SJCRH30 (cell line): ENCODE data around the gene RCBTB2. TPM values are rescaled to one million over a fixed set of nuclear protein-coding genes. Genes with fewer than 3 reads are reported as not detected.

Source experiments
- DNase-seq, 2 experiments: peaks; one replicate each; pipeline ENCODE4 v3.0.0-alpha.2; 2015 to 2020
- H3K27ac ChIP-seq: fragments of 250-450 bp; sonication (Bioruptor Pico); 2 replicates; pipeline ENCODE4 v1.5.1; 2020; ENCODE audit warnings: mild to moderate bottlenecking, moderate library complexity
- H3K27me3 ChIP-seq: fragments of 250-450 bp; sonication (Bioruptor Pico); 2 replicates; pipeline ENCODE4 v1.5.1; 2020; ENCODE audit warnings: mild to moderate bottlenecking, moderate library complexity
- H3K36me3 ChIP-seq: fragments of 250-450 bp; sonication (Bioruptor Pico); 2 replicates; pipeline ENCODE4 v1.5.1; 2020; ENCODE audit warnings: mild to moderate bottlenecking, moderate library complexity
- H3K4me1 ChIP-seq: fragments of 250-450 bp; sonication (Bioruptor Pico); 2 replicates; pipeline ENCODE4 v1.5.1; 2020; ENCODE audit warnings: mild to moderate bottlenecking, moderate library complexity
- H3K4me3 ChIP-seq: fragments of 250-450 bp; sonication (Bioruptor Pico); 2 replicates; pipeline ENCODE4 v1.5.1; 2020; ENCODE audit warnings: mild to moderate bottlenecking, moderate library complexity
- H3K9me3 ChIP-seq: fragments of 250-450 bp; sonication (Bioruptor Pico); replicated peaks from 2 replicates; pipeline ENCODE4 v1.5.1; 2020; ENCODE audit warnings: mild to moderate bottlenecking, moderate library complexity
- total RNA-seq: library from RNA; depleted of rRNA; stranded (reverse); fragments of >200 nt; shearing (Covaris generic); gene quantifications from 2 replicates; pipeline ENCODE4 v1.2.3, GENCODE V29; 2014

Gene RCBTB2
- total RNA-seq, 1 experiment from 2014 or later, result 5.1 TPM

DNA sequence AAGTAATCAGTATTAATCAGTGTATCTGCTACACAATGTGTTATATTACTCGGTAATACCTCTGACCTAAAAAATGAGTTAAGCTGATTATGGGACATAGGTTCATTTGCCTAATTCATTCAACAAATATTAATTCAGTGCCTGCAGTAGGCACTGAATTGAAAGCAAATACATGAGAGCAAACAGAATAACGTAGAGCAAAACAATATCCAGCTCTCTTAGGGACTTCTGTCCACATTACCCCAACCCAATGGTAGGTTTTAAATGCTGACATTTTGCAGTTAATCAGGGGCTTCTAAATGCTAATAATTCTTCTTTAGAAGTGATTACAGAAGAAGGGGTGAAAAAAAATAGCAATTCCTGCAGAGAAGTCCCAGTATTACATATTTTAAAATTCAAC, 4.9 kb downstream of the RCBTB2 start:
- Histone ChIP-seq H3K9me3 (no peaks in the 10 kb centered on the region), H3K27me3 (no peaks in the 10 kb centered on the region), H3K4me3 (no peak overlapping the region), H3K36me3 (no peaks in the 10 kb centered on the region), H3K27ac (no peak overlapping the region), H3K4me1 (no peaks in the 10 kb centered on the region)
- no peak for DNase-seq

DNA sequence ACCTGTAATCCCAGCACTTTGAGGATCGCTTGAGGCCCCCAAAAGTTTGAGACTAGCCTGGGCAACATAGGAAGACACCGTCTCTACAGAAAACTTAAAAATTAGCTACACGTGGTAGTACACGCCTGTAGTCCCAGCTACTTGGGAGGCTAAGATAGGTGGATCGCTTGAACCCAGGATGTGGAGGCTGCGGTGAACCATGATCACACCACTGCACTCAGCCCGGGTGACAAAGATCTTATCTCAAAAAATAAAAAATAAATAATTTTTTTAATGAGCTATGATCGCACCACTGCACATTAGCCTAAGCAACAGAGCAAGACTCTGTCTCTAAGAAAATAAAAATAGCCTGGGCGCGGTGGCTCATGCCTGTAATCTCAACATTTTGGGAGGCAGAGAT, 6.6 kb downstream of the RCBTB2 start:
- DNase-seq, result no peak
- Histone ChIP-seq H3K9me3 (no peaks in the 10 kb centered on the region), H3K4me1 (no peaks in the 10 kb centered on the region), H3K27me3 (no peaks in the 10 kb centered on the region), H3K4me3 (no peak overlapping the region), H3K27ac (no peak overlapping the region), H3K36me3 (no peaks in the 10 kb centered on the region)

DNA sequence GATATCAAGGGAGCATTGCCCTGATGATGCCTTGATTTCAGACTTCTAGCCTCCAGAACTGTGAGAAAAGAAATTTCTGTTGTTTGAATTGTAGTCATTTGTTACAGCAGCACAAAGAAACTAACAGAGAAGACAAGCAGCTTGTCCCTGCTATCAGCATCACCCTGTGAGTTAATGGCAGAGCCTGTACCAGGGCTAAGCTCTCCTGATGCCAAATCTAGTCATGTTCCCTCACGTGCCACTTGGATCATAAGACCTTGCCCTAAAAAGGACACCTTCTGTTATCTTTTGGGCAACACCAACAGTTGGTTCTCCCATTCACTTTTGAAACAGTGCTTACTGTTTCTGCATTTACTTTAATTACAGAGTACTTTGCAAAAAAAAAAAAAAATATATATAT, 14.8 kb downstream of the RCBTB2 start:
- Histone ChIP-seq H3K27me3 (no peaks in the 10 kb centered on the region), H3K27ac (no peak overlapping the region), H3K4me1 (no peaks in the 10 kb centered on the region), H3K36me3 (no peaks in the 10 kb centered on the region), H3K4me3 (no peak overlapping the region), H3K9me3 (no peaks in the 10 kb centered on the region)
- DNase-seq, result no peak

DNA sequence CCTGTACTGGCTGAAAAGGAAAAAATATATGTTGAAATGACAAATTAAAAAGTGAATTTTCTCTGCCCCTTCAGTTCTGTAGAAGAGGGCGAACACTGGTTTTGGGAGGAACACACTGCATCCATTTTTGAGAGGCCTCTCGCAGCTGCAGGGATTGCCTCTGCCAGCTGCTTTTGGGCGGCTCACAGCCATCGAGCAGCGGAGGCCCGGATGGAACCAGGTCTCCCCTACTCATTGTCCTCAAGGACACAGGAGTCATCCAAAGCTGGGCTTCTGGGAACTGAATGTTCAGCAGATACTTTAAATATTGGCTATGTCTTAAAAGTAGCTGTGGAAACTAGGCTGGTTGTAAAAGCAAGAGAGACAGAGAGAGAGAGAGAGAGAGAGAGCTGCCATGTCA, 17.1 kb downstream of the RCBTB2 start:
- H3K4me1 ChIP-seq, result peaks cover 5% of the 10 kb centered on the region
- no peaks in the 10 kb centered on the region for H3K27me3 ChIP-seq
- DNase-seq, result no peak
- H3K27ac ChIP-seq, result no peak overlapping the region
- no peaks in the 10 kb centered on the region for H3K9me3 ChIP-seq
- no peaks in the 10 kb centered on the region for H3K36me3 ChIP-seq
- no peak overlapping the region for H3K4me3 ChIP-seq

DNA sequence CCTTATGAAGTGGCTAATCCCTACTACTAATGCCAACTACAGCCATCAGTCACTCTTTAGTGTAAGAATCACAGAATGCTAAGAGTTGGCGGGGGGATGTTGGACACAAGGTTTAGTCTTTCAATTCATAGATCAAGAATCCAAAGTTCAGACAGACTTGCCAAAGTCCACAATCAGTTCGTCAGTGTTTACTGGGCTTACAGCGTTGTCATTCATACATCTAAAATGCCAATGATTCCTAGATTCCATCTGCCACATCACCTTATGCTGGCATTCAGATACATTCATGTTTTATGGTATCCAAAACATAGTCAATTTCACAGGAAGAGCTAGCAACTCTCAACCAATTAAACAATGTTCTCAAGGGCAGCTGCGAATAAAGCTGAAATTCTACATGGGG, 18.1 kb downstream of the RCBTB2 start:
- no peaks in the 10 kb centered on the region for H3K9me3 ChIP-seq
- no peak for DNase-seq
- no peaks in the 10 kb centered on the region for H3K36me3 ChIP-seq
- H3K4me1 ChIP-seq, result peaks cover 5% of the 10 kb centered on the region
- H3K27ac ChIP-seq, result no peak overlapping the region
- no peak overlapping the region for H3K4me3 ChIP-seq
- H3K27me3 ChIP-seq, result no peaks in the 10 kb centered on the region

DNA sequence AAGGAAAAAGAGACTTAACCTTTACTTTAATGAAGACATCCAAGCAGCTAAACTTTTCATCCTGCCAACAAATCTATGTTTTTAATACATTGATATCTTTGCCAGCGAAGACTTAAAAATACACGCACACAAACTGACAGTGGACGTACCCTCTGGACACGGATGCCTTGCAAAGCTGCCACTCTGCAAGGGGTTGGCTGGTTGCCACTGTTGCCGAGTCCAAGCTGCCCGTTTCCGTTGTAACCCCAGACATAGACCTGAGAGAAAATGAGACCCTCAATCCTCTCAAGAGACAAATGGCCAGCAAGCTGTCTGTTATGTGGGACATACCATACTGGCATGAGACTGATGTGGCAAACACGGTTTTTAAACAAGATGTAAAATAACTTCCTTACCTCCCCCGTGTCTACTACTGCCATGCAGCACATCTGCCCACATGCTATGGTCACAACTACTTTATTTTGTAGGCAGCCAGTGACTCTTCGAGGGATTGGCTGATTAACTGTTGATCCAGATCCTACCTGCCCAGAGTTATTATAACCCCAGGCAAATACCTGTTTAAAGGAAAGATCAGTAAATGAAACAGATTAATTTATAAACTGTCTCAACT, 21.2 kb downstream of the RCBTB2 start:
- peaks cover 5% of the 10 kb centered on the region for H3K4me1 ChIP-seq
- H3K27ac ChIP-seq, result peak overlapping the region; percentile 10; the same call in 1 of the 2 replicates
- H3K4me3 ChIP-seq, result peak overlapping the region; percentile 37
- H3K36me3 ChIP-seq, result no peaks in the 10 kb centered on the region
- DNase-seq, result peak; percentile 50 to 59
- H3K27me3 ChIP-seq, result no peaks in the 10 kb centered on the region
- H3K9me3 ChIP-seq, result no peaks in the 10 kb centered on the region

DNA sequence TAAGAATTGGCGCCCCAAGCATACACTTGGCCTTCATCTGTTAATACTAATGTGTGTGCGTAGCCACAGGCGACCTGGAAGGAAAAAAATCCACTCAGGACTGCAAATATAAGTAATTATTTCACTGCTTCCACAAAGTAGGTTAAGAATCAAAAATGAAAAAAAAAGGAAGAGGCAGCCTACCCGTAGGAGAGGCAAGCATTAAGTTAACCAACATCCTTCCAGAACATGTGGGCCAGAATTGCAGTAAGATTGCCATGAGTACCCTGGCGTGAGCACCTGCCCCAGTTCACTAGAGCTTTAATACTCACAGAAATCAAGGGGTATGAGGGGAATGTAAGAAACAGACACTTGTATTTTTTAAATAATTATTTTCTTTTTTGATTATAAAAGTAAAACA, 22.2 kb downstream of the RCBTB2 start:
- no peak overlapping the region for H3K4me3 ChIP-seq

DNA sequence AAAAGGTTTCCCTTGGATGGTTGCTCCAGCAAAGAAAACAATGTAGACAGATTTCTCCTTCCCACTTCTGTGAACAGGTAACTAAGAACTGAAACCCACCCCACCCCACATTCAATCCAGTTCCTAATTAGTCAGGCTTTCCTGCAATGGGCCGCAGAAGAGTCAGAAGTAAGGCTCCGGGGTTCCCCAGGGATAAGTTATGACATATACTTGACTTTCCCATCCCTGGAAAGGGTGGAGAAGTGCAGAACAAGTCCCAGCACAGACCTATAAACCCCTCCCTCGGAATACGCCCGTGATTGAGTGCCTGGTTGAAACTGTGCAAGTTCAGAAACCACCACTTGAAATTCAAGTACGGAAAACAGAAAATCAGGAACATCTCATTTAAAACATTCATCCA, 24.9 kb downstream of the RCBTB2 start:
- H3K4me1 ChIP-seq, result peaks cover 5% of the 10 kb centered on the region
- no peaks in the 10 kb centered on the region for H3K27me3 ChIP-seq
- H3K36me3 ChIP-seq, result no peaks in the 10 kb centered on the region
- H3K27ac ChIP-seq, result no peak overlapping the region
- H3K4me3 ChIP-seq, result no peak overlapping the region
- no peaks in the 10 kb centered on the region for H3K9me3 ChIP-seq
- DNase-seq, result no peak

More for the DNA sequence above, 22.2 kb downstream of the RCBTB2 start:
- no peak for DNase-seq
- H3K9me3 ChIP-seq, result no peaks in the 10 kb centered on the region
- H3K36me3 ChIP-seq, result no peaks in the 10 kb centered on the region
- H3K27ac ChIP-seq, result no peak overlapping the region
- peaks cover 5% of the 10 kb centered on the region for H3K4me1 ChIP-seq
- no peaks in the 10 kb centered on the region for H3K27me3 ChIP-seq

DNA sequence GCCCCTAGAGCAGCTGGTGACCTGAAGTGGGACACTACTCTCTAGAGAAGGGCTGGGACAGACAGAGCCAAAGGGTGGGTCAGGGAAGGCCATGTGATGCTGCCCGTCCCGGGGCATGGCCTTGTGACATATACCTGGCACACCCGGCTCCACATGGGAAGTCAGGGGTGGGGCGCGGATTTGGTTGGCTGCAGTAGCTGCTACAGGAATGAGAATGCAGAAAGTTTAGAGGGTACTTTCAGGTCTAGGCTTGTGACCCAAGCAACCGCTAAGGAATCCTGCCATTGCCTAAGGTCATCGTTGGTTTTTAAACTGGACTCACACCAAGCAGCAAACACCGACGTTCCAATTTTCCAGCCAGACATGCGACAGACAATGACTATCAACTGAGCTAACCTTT, 25.9 kb downstream of the RCBTB2 start:
- no peaks in the 10 kb centered on the region for H3K36me3 ChIP-seq
- no peaks in the 10 kb centered on the region for H3K9me3 ChIP-seq
- no peak for DNase-seq
- H3K4me1 ChIP-seq, result peaks cover 5% of the 10 kb centered on the region
- H3K4me3 ChIP-seq, result no peak overlapping the region
- no peak overlapping the region for H3K27ac ChIP-seq
- no peaks in the 10 kb centered on the region for H3K27me3 ChIP-seq

DNA sequence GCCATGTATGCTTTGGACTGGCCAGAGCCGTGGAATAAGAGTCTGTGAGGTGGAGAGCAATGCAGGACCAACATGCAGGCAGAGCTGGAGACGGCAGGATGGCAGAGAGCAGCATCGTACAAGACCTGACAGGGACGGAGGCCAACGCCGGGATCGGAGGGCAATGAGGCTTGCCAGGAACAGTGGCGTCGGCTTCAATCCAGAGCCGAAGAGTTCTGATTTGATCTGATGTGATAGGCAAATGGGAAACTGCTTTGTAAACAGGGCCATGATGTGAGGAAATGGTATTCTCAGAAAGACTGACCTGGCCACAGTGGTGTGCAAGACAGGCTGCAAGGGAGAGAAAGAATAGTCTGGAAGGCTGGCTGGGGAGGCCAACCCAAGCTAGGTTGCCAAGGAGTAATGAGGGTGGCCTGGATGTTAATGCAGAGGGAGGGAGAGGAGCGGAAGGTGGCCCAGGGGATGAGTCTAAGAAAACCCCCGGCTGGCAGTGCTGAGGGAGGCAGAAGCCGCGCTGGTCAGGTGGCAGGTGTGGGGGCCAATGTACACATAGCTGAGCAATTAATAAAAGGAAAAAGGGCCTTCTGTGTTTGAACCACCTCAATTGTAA, 26.7 kb downstream of the RCBTB2 start:
- no peak for DNase-seq
- Histone ChIP-seq H3K36me3 (no peaks in the 10 kb centered on the region), H3K27me3 (no peaks in the 10 kb centered on the region), H3K4me3 (no peak overlapping the region), H3K4me1 (peaks cover under 1% of the 10 kb centered on the region), H3K9me3 (no peaks in the 10 kb centered on the region), H3K27ac (no peak overlapping the region)

DNA sequence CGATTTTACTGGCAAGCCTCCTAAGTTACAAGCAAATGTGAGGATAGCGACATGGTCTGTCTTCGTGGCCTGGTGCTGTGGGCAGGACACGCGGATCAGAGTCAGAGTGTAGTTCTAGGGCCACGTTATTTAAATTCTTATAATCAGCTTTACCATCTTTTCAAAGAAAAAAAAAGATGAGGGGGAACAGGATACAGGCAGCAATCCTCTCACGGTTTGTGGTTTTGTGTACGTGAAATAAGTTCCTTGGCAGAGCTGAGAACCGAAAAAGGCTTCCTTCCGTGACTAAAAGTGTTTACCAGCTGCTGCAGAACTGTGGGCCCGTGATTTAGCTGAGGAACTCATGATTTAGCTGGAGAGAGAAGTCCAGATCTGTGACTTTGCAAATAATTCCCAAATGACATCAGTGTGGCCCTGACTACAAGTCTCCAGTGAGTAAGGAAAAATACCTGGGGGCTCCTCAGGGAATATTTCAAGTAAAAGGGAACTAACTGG, 27.2 kb downstream of the RCBTB2 start:
- Histone ChIP-seq H3K4me1 (no peaks in the 10 kb centered on the region), H3K9me3 (no peaks in the 10 kb centered on the region), H3K36me3 (no peaks in the 10 kb centered on the region), H3K27me3 (no peaks in the 10 kb centered on the region), H3K4me3 (no peak overlapping the region), H3K27ac (no peak overlapping the region)
- no peak for DNase-seq

DNA sequence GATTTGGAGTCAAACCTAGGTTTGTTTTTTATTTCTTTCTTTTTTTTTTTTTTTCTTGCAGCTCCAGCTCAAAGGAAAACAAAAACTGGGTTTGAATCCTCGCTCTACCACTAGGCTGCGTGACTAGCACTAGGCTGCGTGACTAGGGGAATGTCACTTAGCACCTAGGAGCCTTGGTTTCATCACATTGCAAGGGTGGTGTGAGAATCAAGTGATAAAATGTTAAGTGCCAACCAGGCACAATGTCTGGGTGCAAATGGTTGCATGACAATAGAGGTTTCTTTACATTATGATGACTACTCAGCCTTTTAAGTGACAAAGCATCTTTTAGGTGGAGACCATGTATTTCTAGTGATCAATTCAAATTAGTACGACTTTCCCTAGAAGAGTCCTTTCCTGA, 27.9 kb downstream of the RCBTB2 start:
- no peaks in the 10 kb centered on the region for H3K9me3 ChIP-seq
- H3K27me3 ChIP-seq, result no peaks in the 10 kb centered on the region
- no peaks in the 10 kb centered on the region for H3K36me3 ChIP-seq
- no peak overlapping the region for H3K4me3 ChIP-seq
- no peaks in the 10 kb centered on the region for H3K4me1 ChIP-seq
- H3K27ac ChIP-seq, result no peak overlapping the region
- no peak for DNase-seq

DNA sequence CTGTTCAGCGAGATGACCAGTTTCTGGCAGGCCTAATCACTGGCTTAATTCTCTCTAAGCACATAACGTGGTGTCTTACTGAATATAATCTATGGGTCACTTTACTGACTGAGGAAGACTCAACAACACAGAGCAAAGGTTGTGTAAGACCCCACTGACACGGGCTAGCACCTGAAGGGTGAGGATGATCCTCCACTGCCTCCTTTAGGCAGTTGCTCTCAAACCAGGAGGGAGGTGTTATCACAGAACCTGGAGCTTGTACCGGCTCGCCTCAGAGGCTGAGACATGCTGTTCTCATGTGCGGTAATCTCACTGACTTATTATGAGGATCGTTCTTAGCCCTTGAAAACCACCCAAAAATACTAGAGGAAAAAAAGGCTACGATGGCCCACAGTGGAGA, 28.3 kb downstream of the RCBTB2 start:
- Histone ChIP-seq H3K27ac (no peak overlapping the region), H3K4me3 (no peak overlapping the region), H3K4me1 (no peaks in the 10 kb centered on the region), H3K27me3 (no peaks in the 10 kb centered on the region), H3K36me3 (no peaks in the 10 kb centered on the region), H3K9me3 (no peaks in the 10 kb centered on the region)
- DNase-seq, result no peak

DNA sequence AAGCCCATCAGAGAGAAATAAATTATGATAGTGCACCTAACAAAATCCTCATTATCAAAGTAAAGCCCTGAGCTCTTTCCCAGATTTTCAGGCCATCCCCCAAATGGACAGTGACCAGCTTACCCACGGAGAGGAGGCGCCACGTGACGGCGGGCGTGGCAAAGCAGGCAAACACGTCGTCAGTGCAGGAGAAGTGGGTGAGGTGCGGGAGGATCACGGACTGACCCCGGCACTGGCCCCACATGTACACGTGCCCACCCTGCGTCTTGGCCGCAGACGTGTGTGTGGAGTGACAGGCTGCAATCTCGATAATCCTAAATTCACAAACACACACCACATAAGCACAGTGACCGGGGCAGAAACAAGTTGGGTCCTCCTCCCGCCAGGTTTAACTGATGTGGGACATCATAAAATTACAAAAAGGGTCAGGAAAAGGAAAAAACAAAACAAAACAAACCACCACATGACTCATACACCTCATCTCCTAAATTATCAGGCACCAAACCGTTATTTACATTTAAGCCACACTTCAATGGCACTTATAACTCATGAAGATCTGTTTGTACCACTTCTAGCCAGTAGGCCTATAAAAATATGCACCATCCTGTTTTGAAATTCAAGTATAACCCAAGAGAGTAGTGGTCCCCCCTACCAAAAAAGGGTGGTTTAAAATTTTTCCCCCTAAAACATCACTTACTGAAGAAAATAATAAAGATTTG, 30.1 kb downstream of the RCBTB2 start:
- H3K27me3 ChIP-seq, result no peaks in the 10 kb centered on the region
- no peak overlapping the region for H3K27ac ChIP-seq
- H3K4me3 ChIP-seq, result no peak overlapping the region
- H3K36me3 ChIP-seq, result no peaks in the 10 kb centered on the region
- no peaks in the 10 kb centered on the region for H3K9me3 ChIP-seq
- DNase-seq, result no peak
- no peaks in the 10 kb centered on the region for H3K4me1 ChIP-seq

DNA sequence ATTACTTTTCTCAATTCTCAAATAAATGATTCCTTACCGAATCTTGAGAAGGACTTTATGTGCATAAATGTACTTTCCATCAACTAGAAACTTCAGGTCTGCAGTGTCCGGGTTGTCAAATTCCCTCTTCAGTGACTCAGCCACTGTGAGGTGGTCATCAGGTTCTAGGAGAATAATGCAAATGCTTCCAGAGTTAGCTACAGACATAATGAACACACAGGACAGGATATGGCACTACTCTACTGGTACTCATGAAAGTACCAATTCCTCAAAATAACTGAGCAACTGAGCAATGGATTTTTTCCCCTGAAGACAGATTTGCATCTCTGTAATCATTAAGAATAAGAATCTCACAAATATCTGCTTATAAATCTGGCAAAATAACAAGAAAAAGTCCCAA, 31.2 kb downstream of the RCBTB2 start:
- Histone ChIP-seq H3K27me3 (no peaks in the 10 kb centered on the region), H3K9me3 (no peaks in the 10 kb centered on the region), H3K4me3 (no peak overlapping the region), H3K36me3 (no peaks in the 10 kb centered on the region), H3K4me1 (no peaks in the 10 kb centered on the region), H3K27ac (no peak overlapping the region)
- DNase-seq, result no peak
